GM19324 (cell line): ENCODE results near the gene CACNG7.
"Not testable (repeated sequence)": the region's sequence is repeated elsewhere in the genome, so short reads cannot be mapped to it uniquely, and the experiment has no call there.

Experiments used
- ATAC-seq: cut with Tn5 transposase; IDR thresholded peaks from one replicate; pipeline ENCODE4 v1.9.1; 2021; ENCODE audit warnings: mild to moderate bottlenecking, moderate library complexity; ENCODE audit not compliant: unreplicated experiment, low FRiP score

The CACNG7 gene

DNA sequence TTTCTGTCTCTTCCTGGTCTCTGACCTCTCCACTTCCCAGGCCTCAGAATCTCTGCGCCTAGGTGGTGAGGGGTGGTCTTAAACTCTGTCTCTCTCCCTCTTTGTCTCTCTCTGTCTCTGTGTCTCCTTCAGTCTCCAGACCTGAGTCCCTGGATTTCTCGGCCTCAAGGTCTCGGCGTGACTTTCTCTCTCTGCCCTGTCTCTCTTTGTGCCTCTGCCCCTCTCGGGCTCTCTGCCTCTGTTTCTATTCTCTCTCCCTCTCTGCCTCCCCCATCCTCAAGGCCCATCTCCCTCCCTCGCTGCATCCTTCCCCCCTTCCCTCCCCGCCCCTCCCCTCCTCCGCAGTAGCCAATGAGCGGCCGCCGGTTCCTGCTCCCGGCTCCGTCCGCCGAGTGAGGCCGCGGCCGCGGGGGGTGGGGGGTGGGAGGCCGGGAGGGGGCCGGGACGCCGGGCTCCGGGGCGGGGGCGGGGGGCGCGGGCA lies at the start of gene CACNG7:
CACNG7 (plus strand) TSS at position 344 of the 481 bp plus-strand sequence. CDS start 3,554 bp downstream, outside the sequence.
- no peak for ATAC-seq

- ATAC-seq, result no peak
Measured at GRCh38 chr19:53864308-53864836, 44.7 kb upstream of the CACNG7 start.

DNA sequence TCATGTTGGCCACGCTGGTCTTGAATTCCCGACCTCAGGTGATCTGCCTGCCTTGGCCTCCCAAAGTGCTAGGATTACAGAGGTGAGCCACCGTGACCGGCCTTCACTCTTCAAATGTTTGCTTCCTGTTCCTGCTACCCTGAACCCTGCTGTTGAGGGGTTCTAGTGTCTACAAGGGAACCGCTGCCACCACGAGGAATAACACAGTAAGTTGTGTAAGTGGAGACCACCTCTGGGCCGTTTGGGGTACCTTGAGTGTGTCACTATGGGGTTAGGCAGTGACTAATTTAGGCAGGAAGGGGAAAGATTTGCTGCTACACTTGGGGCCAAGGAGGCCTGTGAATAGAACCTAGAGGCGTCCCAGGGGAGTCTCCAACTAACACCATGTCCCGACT lies 43.6 kb upstream of the CACNG7 start:
- ATAC-seq, result no peak

- ATAC-seq, result no peak
Measured at GRCh38 chr19:53865918-53866864, 42.9 kb upstream of the CACNG7 start.

DNA sequence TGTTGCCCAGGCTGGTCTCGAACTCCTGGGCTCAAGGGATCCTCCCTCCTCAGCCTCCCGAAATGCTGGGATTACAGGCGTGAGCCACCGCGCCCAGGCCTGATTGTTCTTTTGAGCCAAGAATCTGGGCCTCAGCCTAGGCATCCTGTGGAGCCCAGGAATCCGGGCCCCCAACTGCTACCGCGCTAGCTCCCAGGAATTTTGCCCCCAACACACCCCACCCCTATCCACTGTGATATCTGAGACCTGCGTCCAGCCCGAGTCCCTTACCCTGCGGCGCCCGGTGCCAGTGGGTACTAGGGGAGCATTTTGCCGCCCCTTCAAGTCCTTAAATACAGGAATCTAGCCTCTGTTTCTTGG lies 42.2 kb upstream of the CACNG7 start:
- no peak for ATAC-seq

DNA sequence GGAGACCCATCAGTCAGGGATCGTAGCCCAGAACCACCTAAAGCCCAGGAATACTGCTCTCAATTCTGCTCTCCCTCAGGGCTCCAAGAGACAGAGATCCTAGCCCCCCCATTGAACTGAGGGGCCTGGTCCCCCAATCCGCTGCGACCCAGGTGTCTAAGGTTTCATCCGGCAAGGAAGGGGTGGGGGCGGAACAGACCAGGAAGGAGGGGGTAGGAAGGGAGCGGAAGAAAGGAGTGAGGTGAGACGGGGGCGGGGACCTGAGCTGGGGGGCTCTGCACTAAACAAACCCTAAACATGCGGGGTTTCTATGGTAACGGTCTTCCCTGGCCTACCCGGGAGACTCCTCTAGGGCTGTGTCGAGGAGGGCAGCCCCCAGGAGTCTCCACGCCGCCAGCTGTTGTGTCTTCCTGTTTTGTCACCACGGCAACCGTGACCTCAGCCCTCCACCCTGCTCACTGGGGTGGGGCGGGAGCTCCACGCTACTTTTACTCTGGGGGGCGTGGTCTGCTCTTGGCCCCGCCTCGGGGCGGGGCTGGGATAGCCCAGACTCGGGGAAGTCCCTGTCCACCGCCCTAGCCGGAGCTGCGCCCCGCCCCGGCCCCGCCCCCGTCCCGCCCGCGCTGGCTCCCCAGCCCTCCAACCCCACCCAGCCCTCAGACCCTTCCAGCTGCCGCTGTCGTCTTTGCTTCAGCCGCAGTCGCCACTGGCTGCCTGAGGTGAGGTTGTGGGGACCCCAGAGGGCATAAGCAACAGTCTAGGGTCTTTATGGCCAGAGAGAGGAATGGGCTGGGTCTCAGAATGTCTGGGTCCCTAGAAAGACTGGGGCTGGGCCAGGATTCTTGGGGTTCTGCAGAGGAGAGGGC lies 41.6 kb upstream of the CACNG7 start, which contains the start of gene MYADM:
MYADM (plus strand) TSS at position 659 of the 866 bp plus-strand sequence. CDS start 5,647 bp downstream, outside the sequence.
- peak; percentile 62 for ATAC-seq

DNA sequence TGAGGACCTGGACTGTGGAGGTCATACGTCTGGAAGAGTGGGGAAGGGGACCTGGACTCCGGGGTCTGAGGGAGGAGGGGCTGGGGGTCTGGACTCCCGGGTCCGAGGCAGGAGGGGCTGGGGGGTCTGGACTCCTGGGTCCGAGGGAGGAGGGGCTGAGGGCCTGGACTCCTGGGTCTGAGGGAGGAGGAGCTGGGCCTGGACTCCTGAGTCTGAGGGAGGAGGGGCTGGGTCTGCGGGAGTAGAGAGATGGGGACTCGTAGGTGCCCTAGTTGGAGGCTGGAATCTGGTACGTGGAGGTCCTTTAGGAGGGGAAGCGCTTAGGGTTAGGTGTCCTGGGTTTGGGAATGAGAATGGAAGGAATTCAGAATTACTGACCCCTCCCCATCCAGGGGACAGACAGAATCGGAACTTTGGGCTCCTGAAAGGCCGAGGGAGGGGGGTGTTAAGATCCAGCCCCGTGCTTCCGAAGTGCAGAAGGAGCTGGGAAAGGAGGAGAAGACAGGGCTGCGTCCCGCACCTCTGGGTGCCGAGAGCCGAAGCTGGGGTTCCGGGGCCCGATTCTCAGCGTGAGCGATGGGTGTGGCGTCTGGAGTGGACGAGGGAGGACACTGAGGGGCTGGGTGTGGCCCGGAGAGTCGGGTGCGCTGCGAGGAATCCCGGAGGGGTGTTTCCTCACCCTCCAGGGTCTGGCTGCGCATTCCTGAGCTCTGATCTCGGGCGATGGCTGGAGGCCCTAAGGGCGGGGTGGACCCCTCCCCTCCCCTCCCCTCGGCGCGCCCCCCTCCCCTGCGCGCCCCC lies 40.8 kb upstream of the CACNG7 start:
- ATAC-seq, result no peak

DNA sequence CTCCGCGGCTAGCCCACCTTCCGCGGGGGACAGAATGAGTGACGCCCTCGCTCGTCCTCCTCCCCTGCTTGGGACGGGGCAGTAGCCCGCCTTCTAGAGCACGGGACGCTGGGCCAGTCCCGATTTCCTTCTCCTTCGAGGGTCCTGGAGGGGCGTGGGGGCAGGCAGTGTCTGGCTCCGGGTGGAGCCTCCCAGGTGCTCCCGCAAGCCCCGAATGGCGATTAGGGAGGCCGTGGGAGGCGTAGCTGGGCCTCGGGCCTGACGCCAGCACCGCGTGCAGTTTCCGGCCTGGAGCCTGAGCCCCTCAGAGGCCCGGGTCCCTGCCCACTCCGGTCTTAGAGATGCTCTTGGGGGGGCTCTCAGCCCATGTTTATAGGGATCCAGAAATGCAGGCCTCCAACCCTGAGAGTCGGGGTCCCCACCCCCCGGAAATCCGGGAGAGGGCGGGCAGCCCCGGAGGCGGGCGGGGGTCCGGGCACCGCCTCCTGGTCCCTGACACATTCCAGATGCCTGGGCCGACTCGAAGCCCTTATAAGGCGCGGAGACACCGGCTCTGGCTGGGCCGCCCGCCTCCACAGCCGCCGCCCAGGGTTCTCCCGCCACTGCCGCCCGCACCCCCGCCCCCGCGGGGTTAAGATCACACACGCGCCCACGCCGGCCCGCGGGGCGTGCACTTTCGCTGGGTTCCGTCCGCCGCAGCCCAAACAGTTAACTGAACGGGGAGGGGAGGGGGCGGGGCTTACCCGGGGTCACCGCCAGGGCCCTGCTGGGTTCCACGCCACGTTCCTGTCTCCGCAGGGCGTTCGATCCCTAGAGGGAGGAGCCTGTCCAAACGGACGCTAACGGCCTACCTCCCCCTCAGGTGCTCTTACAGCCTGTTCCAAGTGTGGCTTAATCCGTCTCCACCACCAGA lies 39.9 kb upstream of the CACNG7 start:
- ATAC-seq, result no peak

GRCh38 chr19:53869805-53870484 lies 39.1 kb upstream of the CACNG7 start:
- not testable (repeated sequence) for ATAC-seq

DNA sequence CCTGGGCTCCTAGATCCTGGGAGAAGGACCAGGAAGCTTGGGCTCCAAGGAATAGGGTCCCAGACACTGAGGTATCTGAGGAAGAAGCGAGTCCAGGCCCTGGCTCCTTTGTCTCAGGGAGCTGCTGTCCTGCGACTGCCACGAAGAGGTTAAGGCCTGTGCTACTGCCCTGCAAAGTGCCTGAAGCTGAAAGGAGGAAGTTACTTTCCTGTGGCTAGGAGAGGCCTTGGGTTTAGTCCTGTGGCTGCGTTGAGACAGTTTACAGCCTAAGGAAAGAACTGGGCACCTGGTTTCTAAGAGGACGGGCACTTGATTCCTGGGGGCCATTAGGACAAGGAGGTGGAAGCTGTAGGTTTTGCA lies 38.6 kb upstream of the CACNG7 start:
- no peak for ATAC-seq

DNA sequence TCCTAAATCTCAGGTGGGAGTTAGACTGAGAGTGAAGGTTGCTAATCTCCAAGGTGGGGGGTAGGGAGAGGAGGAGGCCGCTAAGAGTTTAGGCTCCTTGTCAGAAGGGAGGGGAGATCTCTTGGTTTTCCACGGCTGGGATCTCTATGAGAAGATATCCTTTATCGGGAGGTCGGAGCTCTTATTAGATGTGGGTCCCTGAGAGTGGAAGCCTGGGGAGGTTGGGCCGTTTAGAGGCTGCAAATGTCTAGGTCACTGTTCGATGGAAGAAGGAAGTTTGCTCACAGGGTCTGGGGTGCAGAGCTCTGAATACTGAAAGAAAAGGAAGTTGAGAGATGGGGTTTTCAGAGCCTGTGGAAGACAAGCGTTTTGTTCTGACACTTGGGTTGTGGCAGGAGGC lies 37.6 kb upstream of the CACNG7 start:
- no peak for ATAC-seq

DNA sequence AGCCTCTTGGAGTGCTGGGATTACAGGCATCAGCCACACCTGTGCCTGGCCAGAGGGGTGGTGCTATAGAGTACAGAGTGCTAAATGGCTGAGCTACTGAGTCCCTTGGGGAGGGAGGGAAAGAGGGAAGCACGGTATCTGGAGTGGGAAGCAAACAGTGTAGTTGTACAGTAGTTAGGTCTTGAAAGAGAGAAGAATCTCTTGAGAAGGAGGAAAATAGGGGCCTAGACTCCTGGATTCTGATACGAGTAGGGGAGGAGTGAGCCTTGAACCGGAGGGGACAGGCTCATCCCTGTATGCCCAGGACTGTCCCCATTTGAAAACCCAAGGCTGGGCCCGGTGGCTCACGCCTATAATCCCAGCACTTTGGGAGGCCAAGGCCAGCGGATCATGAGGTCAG lies 36.3 kb upstream of the CACNG7 start:
- no peak for ATAC-seq

DNA sequence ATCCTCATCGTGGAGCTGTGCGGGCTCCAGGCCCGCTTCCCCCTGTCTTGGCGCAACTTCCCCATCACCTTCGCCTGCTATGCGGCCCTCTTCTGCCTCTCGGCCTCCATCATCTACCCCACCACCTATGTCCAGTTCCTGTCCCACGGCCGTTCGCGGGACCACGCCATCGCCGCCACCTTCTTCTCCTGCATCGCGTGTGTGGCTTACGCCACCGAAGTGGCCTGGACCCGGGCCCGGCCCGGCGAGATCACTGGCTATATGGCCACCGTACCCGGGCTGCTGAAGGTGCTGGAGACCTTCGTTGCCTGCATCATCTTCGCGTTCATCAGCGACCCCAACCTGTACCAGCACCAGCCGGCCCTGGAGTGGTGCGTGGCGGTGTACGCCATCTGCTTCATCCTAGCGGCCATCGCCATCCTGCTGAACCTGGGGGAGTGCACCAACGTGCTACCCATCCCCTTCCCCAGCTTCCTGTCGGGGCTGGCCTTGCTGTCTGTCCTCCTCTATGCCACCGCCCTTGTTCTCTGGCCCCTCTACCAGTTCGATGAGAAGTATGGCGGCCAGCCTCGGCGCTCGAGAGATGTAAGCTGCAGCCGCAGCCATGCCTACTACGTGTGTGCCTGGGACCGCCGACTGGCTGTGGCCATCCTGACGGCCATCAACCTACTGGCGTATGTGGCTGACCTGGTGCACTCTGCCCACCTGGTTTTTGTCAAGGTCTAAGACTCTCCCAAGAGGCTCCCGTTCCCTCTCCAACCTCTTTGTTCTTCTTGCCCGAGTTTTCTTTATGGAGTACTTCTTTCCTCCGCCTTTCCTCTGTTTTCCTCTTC lies 35.1 kb upstream of the CACNG7 start:
- no peak for ATAC-seq

- ATAC-seq, result no peak
Measured at GRCh38 chr19:53874606-53874990, 34.5 kb upstream of the CACNG7 start.

DNA sequence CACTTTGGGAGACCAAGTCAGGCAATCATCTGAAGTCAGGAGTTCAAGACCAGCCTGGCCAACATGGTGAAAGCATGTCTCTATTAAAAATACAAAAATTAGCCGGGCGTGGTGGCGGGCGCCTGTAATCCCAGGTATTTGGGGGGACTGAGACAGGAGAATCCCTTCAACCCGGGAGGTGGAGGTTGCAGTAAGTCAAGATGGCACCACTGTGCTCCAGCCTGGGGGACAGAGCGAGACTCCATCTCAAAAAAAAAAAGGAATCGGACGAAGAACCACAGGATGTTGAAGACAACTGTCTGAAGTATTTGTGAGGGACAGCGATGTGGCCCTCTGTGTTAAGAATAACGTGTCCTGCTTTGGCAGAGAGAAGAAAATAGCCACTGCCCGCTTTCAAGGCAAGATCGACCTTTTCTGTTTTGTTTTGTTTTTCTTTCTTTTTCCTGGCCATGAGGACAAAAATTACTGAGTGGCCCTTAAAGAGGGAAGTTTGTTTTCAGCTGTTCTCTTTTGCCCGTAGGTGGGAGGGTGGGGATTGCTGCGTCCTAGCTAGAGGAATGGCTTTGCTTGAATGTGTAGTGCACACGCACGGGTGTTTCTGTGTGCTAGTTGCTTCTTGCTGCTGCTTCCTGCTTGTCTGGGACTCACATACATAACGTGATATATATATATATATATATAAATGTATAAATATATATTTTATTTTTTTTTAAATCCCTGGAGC lies 33.3 kb upstream of the CACNG7 start:
- ATAC-seq, result no peak

DNA sequence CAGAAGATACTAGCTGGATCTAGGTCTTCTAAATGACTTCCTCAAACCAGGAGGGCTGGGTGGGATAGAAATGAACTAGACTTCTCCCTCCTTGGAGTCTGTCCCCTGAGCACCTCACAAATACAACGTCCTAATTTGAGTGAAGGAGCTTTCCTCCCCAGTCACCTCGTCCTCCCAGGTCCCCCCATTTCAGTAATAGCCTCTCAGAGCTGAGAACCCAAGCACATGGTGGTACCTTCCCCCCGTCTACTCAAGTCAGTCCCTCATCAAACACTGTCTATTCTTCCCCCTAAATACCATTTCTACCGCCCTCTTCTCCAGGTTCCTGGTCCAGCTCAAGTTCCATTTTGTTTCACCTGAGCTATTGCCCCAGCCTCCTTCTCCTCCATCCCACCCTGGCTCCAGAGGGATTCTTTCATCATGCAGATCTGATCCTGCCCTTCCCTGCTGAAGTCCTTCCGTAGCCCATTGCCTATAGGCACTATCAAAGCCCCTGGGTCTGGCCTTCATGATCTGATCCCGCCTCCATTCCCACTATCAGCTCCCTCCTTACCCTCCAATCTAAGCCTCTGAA lies 32.3 kb upstream of the CACNG7 start:
- ATAC-seq, result no peak

DNA sequence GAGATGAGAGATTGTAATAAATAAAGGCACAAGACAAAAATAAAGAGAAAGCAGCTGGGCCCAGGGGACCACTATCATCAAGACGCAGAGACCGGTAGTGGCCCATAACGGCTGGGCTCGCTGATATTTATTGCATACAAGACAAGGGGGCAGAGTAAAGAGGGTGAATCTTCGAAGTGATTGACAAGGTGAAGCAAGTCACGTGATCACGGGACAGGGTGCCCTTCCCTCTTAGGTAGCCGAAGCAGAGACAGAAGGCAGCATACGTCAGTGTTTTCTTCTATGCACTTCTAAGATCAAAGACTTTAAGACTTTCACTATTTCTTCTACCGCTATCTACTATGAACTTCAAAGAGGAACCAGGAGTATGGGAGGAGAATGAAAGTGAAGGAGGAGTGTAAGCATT lies 31.7 kb upstream of the CACNG7 start:
- no peak for ATAC-seq
